Peyer's patch (tissue), 4 donors: ENCODE data around the gene CMTM4. TPM values are rescaled to one million over a fixed set of nuclear protein-coding genes. Genes with fewer than 3 reads are reported as not detected.

ENCODE experiments used
- DNase-seq, 3 donors: peaks; one replicate each; pipeline ENCODE4 v3.0.0-alpha.2; 2017 to 2019
- H3K27ac ChIP-seq, 4 donors: fragments of 200-600 bp; sonication (generic); one replicate each; pipeline ENCODE4 v1.5.1; 2016 to 2019
- H3K27me3 ChIP-seq, 2 donors: fragments of 200-600 bp; sonication (generic); one replicate each; pipeline ENCODE4 v1.5.1; 2019
- H3K36me3 ChIP-seq, 3 donors: fragments of 200-600 bp; sonication (generic); one replicate each; pipeline ENCODE4 v1.5.1; 2016 to 2019
- H3K4me1 ChIP-seq, 4 donors: fragments of 200-600 bp; sonication (generic); one replicate each; pipeline ENCODE4 v1.5.1; 2016 to 2019
- H3K4me3 ChIP-seq, 4 donors: fragments of 200-600 bp; sonication (generic); 1 replicate in 3 of 4; 2 replicates in 1 of 4; pipeline ENCODE4 v1.5.1; 2016 to 2019; ENCODE audit warnings: mild to moderate bottlenecking in 1 of 4
- H3K9me3 ChIP-seq, 4 donors: fragments of 200-600 bp; sonication (generic); one replicate each; pipeline ENCODE4 v1.5.1; 2016 to 2019; ENCODE audit warnings: mild to moderate bottlenecking in 1 of 4
- POLR2A ChIP-seq, 2 donors: fragments of 450-650 bp; IDR thresholded peaks; one replicate each; pipeline ENCODE4 v1.5.1; 2017; ENCODE audit warnings: antibody characterized with exemption in 2 of 2, mild to moderate bottlenecking in 2 of 2, moderate library complexity in 2 of 2
- total RNA-seq, 4 donors: library from RNA; depleted of rRNA; stranded (reverse); fragments of >200 nt; gene quantifications; one replicate each; pipeline ENCODE4 v1.1.0, GENCODE V29; 2016
- TF ChIP-seq, protein P1 (sequence below), 6 experiments: fragments of 450-650 bp in 4 of 6; fragments of 200-600 bp in 2 of 6; sonication (generic) in 1 of 6; IDR thresholded peaks; one replicate each; pipeline ENCODE4 v1.5.1; 2017 to 2019; ENCODE audit warnings: antibody characterized with exemption in 6 of 6, mild to moderate bottlenecking in 3 of 6, moderate library complexity in 1 of 6

CMTM4 gene
- total RNA-seq, 4 donors from 2014 or later, result 33.8 to 116 (median 101) TPM

DNA sequence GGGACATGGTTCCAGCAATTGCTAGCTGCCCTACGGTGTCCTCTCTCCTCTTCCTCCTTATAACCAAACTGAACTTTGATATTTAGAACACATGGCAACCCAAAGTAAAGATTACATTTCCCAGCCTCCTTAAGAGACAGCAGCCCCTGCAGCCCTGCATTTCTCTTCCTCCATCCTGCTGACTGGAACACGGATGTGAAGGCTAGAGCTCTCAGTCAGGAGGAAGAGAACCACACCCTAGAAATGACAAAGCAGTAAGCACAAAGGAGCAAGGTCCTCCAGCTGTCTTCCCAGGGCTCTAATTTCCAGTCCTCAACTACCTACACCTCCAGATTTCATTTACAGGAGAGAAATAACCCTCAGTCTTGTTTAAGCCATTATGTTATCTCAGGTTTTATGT lies 44.0 kb upstream of the CMTM4 start:
- Histone ChIP-seq H3K9me3 (no peaks in the 10 kb centered on the region), H3K4me3 (no peak overlapping the region), H3K36me3 (peaks cover 0 to 69% (median 0%) of the 10 kb centered on the region in 3 donors), H3K27ac (peak overlapping the region in 3 of 4 donors; percentile 69 to 87 (median 81)), H3K27me3 (no peaks in the 10 kb centered on the region), H3K4me1 (peaks cover 0 to 37% (median 7%) of the 10 kb centered on the region in 4 donors)
- peak in 1 of 3 donors; percentile 66 for DNase-seq
- TF ChIP-seq, protein P1, sequence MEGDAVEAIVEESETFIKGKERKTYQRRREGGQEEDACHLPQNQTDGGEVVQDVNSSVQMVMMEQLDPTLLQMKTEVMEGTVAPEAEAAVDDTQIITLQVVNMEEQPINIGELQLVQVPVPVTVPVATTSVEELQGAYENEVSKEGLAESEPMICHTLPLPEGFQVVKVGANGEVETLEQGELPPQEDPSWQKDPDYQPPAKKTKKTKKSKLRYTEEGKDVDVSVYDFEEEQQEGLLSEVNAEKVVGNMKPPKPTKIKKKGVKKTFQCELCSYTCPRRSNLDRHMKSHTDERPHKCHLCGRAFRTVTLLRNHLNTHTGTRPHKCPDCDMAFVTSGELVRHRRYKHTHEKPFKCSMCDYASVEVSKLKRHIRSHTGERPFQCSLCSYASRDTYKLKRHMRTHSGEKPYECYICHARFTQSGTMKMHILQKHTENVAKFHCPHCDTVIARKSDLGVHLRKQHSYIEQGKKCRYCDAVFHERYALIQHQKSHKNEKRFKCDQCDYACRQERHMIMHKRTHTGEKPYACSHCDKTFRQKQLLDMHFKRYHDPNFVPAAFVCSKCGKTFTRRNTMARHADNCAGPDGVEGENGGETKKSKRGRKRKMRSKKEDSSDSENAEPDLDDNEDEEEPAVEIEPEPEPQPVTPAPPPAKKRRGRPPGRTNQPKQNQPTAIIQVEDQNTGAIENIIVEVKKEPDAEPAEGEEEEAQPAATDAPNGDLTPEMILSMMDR (IDR thresholded peaks at IDR 0.05), result no peak
- peak; percentile 54 to 61 for TF ChIP-seq POLR2A (IDR thresholded peaks at IDR 0.05)

DNA sequence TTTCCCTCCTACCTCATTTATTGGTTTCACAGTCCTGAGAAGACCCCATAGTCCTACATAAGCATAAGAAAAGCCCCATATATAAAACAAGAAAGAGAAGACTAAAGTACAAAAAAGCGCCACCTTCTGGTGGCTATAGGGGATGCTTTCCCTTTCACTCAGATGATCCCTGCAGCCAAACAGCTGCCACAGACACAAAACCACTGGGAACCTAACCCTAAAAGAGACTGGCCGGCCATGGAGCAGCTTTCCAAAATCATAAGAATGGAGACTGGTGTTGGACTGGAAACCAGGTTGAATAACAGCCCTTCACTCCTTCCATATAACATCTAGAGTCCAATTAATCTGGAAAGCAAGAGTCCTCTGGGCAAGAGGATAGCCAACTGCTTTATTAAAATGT lies 43.5 kb upstream of the CMTM4 start:
- Histone ChIP-seq H3K4me3 (no peak overlapping the region), H3K27me3 (no peaks in the 10 kb centered on the region), H3K4me1 (peaks cover 0 to 37% (median 7%) of the 10 kb centered on the region in 4 donors), H3K9me3 (no peaks in the 10 kb centered on the region), H3K27ac (peak overlapping the region in 3 of 4 donors; percentile 69 to 87 (median 81)), H3K36me3 (peaks cover 0 to 69% (median 0%) of the 10 kb centered on the region in 3 donors)
- DNase-seq, result peak in 1 of 3 donors; percentile 59
- TF ChIP-seq POLR2A (IDR thresholded peaks at IDR 0.05), result no peak
- TF ChIP-seq, protein P1 (IDR thresholded peaks at IDR 0.05), result peak in 5 of 6 experiments; percentile 40 to 70 (median 58)

DNA sequence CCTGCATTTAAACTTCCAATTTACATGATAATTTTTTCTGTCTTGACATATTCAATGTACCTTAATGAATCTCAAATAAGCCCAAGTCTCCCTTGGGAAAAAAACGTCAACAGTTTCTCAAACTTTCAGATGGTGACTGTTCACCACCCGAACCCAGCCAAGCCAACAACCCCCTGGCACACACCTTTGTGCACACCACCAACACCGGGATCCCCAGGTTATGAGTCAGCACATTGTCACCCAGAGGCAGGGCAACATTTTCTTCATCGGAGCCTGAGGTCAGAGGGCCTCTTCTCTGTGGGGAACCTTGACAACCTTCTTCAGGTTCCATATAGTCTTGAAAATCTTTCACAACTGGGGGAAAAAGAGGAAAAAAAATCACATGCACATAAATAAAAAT lies 39.3 kb upstream of the CMTM4 start:
- DNase-seq, result no peak
- no peak for TF ChIP-seq POLR2A (IDR thresholded peaks at IDR 0.05)
- TF ChIP-seq, protein P1 (IDR thresholded peaks at IDR 0.05), result no peak
- no peak overlapping the region for H3K27ac ChIP-seq
- peaks cover 0 to 83% (median 0%) of the 10 kb centered on the region in 3 donors for H3K36me3 ChIP-seq
- H3K4me1 ChIP-seq, result peaks cover 0 to 18% (median 1%) of the 10 kb centered on the region in 4 donors
- no peaks in the 10 kb centered on the region for H3K9me3 ChIP-seq
- H3K4me3 ChIP-seq, result no peak overlapping the region
- no peaks in the 10 kb centered on the region for H3K27me3 ChIP-seq

- Histone ChIP-seq H3K27me3 (no peaks in the 10 kb centered on the region), H3K4me1 (no peaks in the 10 kb centered on the region), H3K9me3 (no peaks in the 10 kb centered on the region), H3K36me3 (peaks cover 0 to 90% (median 3%) of the 10 kb centered on the region in 3 donors), H3K27ac (no peak overlapping the region), H3K4me3 (no peak overlapping the region)
- DNase-seq, result no peak
- TF ChIP-seq POLR2A (IDR thresholded peaks at IDR 0.05), result no peak
- TF ChIP-seq, protein P1 (IDR thresholded peaks at IDR 0.05), result no peak
Measured at GRCh38 chr16:66731101-66731500, 34.6 kb upstream of the CMTM4 start.

DNA sequence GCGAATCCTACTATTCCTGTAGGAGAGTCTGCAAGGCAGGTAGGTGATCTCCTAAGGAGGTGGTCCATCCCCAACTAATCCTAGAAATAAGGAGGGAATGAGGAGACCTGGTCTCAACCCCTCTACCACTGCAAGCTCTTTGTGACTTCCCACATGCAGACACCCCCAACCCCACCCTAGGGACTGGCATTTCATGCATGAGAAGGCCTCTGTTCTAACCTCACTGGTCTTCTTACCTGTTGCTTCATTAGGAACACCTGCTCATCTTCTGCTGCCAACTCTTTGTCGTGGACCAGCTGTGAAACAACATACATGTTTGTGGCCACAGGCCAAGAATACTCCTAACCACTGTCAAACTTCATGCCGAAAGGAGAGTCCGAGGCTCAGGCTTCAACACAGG lies 32.3 kb upstream of the CMTM4 start:
- DNase-seq, result no peak
- no peak overlapping the region for H3K27ac ChIP-seq
- H3K4me1 ChIP-seq, result no peaks in the 10 kb centered on the region
- no peak for TF ChIP-seq POLR2A (IDR thresholded peaks at IDR 0.05)
- TF ChIP-seq, protein P1 (IDR thresholded peaks at IDR 0.05), result no peak
- no peak overlapping the region for H3K4me3 ChIP-seq
- peaks cover 0 to 90% (median 3%) of the 10 kb centered on the region in 3 donors for H3K36me3 ChIP-seq
- H3K27me3 ChIP-seq, result no peaks in the 10 kb centered on the region
- no peaks in the 10 kb centered on the region for H3K9me3 ChIP-seq
